MM.1S (cell line): Measurements from ENCODE around the gene PCCA.

Experiments used
- DNase-seq: peaks from one replicate; pipeline ENCODE4 v3.0.0-alpha.2; 2015
- H2AFZ ChIP-seq: fragments of 300-600 bp; sonication (generic); 2 replicates; pipeline ENCODE4 v1.6.0; 2016; ENCODE audit warnings: antibody characterized with exemption, low read length
- H3F3A ChIP-seq: fragments of 300-600 bp; sonication (generic); 2 replicates; pipeline ENCODE4 v1.6.1; 2016; ENCODE audit warnings: mild to moderate bottlenecking, antibody characterized with exemption, low read length, moderate library complexity, mixed read lengths; ENCODE audit not compliant: insufficient read depth
- H3K27ac ChIP-seq: fragments of 300-600 bp; sonication (generic); 2 replicates; pipeline ENCODE4 v1.5.1; 2016; ENCODE audit warnings: mild to moderate bottlenecking, low read length
- H3K27me3 ChIP-seq: fragments of 300-600 bp; sonication (generic); replicated peaks from 2 replicates; pipeline ENCODE4 v1.6.0; 2016; ENCODE audit warnings: low read length; ENCODE audit not compliant: insufficient read depth
- H3K36me3 ChIP-seq: fragments of 300-600 bp; sonication (generic); replicated peaks from 2 replicates; pipeline ENCODE4 v1.6.1; 2016; ENCODE audit warnings: mild to moderate bottlenecking, low read length, mixed read lengths; ENCODE audit not compliant: insufficient read depth
- H3K4me1 ChIP-seq: fragments of 300-600 bp; sonication (generic); 2 replicates; pipeline ENCODE4 v1.6.1; 2016; ENCODE audit warnings: low read length, mixed read lengths
- H3K4me2 ChIP-seq: fragments of 300-600 bp; sonication (generic); 2 replicates; pipeline ENCODE4 v1.6.0; 2016; ENCODE audit warnings: low read depth, low read length
- H3K4me3 ChIP-seq: fragments of 300-600 bp; sonication (generic); 2 replicates; pipeline ENCODE4 v1.5.1; 2016; ENCODE audit warnings: low read length, mixed read lengths
- H3K79me2 ChIP-seq: fragments of 300-600 bp; sonication (generic); 2 replicates; pipeline ENCODE4 v1.6.1; 2016; ENCODE audit warnings: mixed run types, low read length, mixed read lengths
- H3K9ac ChIP-seq: fragments of 300-600 bp; sonication (generic); 2 replicates; pipeline ENCODE4 v1.6.1; 2016; ENCODE audit warnings: low read length, mixed read lengths
- H3K9me2 ChIP-seq: fragments of 300-600 bp; sonication (generic); replicated peaks from 2 replicates; pipeline ENCODE4 v1.6.1; 2016; ENCODE audit warnings: mild to moderate bottlenecking, low read length, mixed read lengths; ENCODE audit not compliant: insufficient read depth
- H3K9me3 ChIP-seq: fragments of 300-600 bp; sonication (generic); replicated peaks from 2 replicates; pipeline ENCODE4 v1.6.1; 2016; ENCODE audit warnings: mild to moderate bottlenecking, low read length, mixed read lengths; ENCODE audit not compliant: insufficient read depth
- H4K20me1 ChIP-seq: fragments of 300-600 bp; sonication (generic); 2 replicates; pipeline ENCODE4 v1.6.1; 2016; ENCODE audit warnings: mild to moderate bottlenecking, low read length, moderate library complexity, mixed read lengths; ENCODE audit not compliant: insufficient read depth
- CTCF ChIP-seq: fragments of 300-600 bp; sonication (generic); IDR thresholded peaks from 2 replicates; pipeline ENCODE4 v1.5.1; 2016; ENCODE audit warnings: antibody characterized with exemption, low read length, mixed read lengths
- EZH2 ChIP-seq: fragments of 300-600 bp; sonication (generic); optimal IDR thresholded peaks from 2 replicates; pipeline ENCODE3; 2017; ENCODE audit warnings: low read depth, mild to moderate bottlenecking, antibody characterized with exemption, low read length, mixed read lengths
- EZH2phosphoT487 ChIP-seq: fragments of 300-600 bp; sonication (generic); IDR thresholded peaks from 2 replicates; pipeline ENCODE4 v1.6.1; 2018; ENCODE audit warnings: antibody characterized with exemption, low read length

Gene PCCA

GRCh38 chr13:100266026-100266425 lies 177.1 kb downstream of the PCCA start:
- no peak for DNase-seq
- H3K4me2 ChIP-seq: no peak overlapping the region
- H3F3A ChIP-seq: no peaks in the 10 kb centered on the region
- no peaks in the 10 kb centered on the region for H4K20me1 ChIP-seq
- no peak for TF ChIP-seq CTCF
- no peak for TF ChIP-seq EZH2
- no peak for TF ChIP-seq EZH2phosphoT487
- no peaks in the 10 kb centered on the region for H3K4me1 ChIP-seq
- no peak overlapping the region for H3K9ac ChIP-seq
- H3K79me2 ChIP-seq: no peaks in the 10 kb centered on the region
- H3K36me3 ChIP-seq: no peaks in the 10 kb centered on the region
- H3K27me3 ChIP-seq: no peaks in the 10 kb centered on the region
- no peak overlapping the region for H2AFZ ChIP-seq
- H3K27ac ChIP-seq: no peak overlapping the region
- no peak overlapping the region for H3K4me3 ChIP-seq
- H3K9me2 ChIP-seq: no peaks in the 10 kb centered on the region
- no peaks in the 10 kb centered on the region for H3K9me3 ChIP-seq

GRCh38 chr13:100269837-100270236 lies 180.9 kb downstream of the PCCA start:
- H3K27ac ChIP-seq: no peak overlapping the region
- no peak overlapping the region for H3K9ac ChIP-seq
- H3F3A ChIP-seq: no peaks in the 10 kb centered on the region
- DNase-seq: no peak
- H2AFZ ChIP-seq: no peak overlapping the region
- H3K9me2 ChIP-seq: no peaks in the 10 kb centered on the region
- no peaks in the 10 kb centered on the region for H3K9me3 ChIP-seq
- TF ChIP-seq CTCF (no peak), EZH2phosphoT487 (no peak), EZH2 (no peak)
- no peaks in the 10 kb centered on the region for H3K36me3 ChIP-seq
- no peak overlapping the region for H3K4me2 ChIP-seq
- H4K20me1 ChIP-seq: no peaks in the 10 kb centered on the region
- no peak overlapping the region for H3K4me3 ChIP-seq
- no peaks in the 10 kb centered on the region for H3K27me3 ChIP-seq
- H3K79me2 ChIP-seq: no peaks in the 10 kb centered on the region
- no peaks in the 10 kb centered on the region for H3K4me1 ChIP-seq

GRCh38 chr13:100273138-100273537 lies 184.2 kb downstream of the PCCA start:
- no peaks in the 10 kb centered on the region for H3K9me2 ChIP-seq

More at GRCh38 chr13:100273138-100273537, 184.2 kb downstream of the PCCA start:
- no peaks in the 10 kb centered on the region for H3K4me1 ChIP-seq
- no peaks in the 10 kb centered on the region for H3K27me3 ChIP-seq
- H3K79me2 ChIP-seq: no peaks in the 10 kb centered on the region
- TF ChIP-seq CTCF: no peak
- no peak for TF ChIP-seq EZH2
- no peak for TF ChIP-seq EZH2phosphoT487
- no peak overlapping the region for H3K4me3 ChIP-seq
- H3K36me3 ChIP-seq: no peaks in the 10 kb centered on the region
- no peak overlapping the region for H3K4me2 ChIP-seq
- no peak overlapping the region for H3K27ac ChIP-seq
- H3K9ac ChIP-seq: no peak overlapping the region
- no peaks in the 10 kb centered on the region for H4K20me1 ChIP-seq
- no peaks in the 10 kb centered on the region for H3F3A ChIP-seq
- no peak for DNase-seq
- H2AFZ ChIP-seq: no peak overlapping the region
- no peaks in the 10 kb centered on the region for H3K9me3 ChIP-seq
